Kidney capillary endothelial cell (primary cell): ENCODE data around the gene CT45A1.
"Not testable (repeated sequence)": the region's sequence is repeated elsewhere in the genome, so short reads cannot be mapped to it uniquely, and the experiment has no call there.

Experiments used
- DNase-seq: peaks from one replicate; pipeline ENCODE4 v3.0.0-alpha.2; 2018; ENCODE audit warnings: low spot score

Gene CT45A1

GRCh38 chrX:135713183-135713689 lies at the start of gene CT45A1:
CT45A1 (plus strand) TSS chrX:135713639; CDS start chrX:135718941, 5,302 bp downstream.
- not testable (repeated sequence) for DNase-seq

GRCh38 chrX:135672979-135673378 lies 40.5 kb upstream of the CT45A1 start:
- not testable (repeated sequence) for DNase-seq

GRCh38 chrX:135688137-135688536 lies 25.3 kb upstream of the CT45A1 start:
- no peak for DNase-seq

GRCh38 chrX:135695471-135695870 lies 18.0 kb upstream of the CT45A1 start:
- DNase-seq = no peak

- no peak for DNase-seq
Observed at GRCh38 chrX:135697601-135698000, 15.8 kb upstream of the CT45A1 start.

- no peak for DNase-seq
Observed at GRCh38 chrX:135698924-135699323, 14.5 kb upstream of the CT45A1 start.

GRCh38 chrX:135707880-135708279 lies 5.6 kb upstream of the CT45A1 start:
- no peak for DNase-seq

- DNase-seq = no peak
Observed at GRCh38 chrX:135713795-135714194, 356 bp downstream of the CT45A1 start.

GRCh38 chrX:135734666-135735065 lies 21.2 kb downstream of the CT45A1 start:
- not testable (repeated sequence) for DNase-seq

GRCh38 chrX:135737366-135738071 lies 24.1 kb downstream of the CT45A1 start:
- DNase-seq = no peak

GRCh38 chrX:135740681-135741149 lies 27.3 kb downstream of the CT45A1 start:
- DNase-seq = no peak

- no peak for DNase-seq
Observed at GRCh38 chrX:135741192-135741715, 27.8 kb downstream of the CT45A1 start.

GRCh38 chrX:135744739-135745138 lies 31.3 kb downstream of the CT45A1 start:
- not testable (repeated sequence) for DNase-seq

GRCh38 chrX:135768091-135768490 lies 54.7 kb downstream of the CT45A1 start, which contains the start of gene CT45A3:
CT45A3 (minus strand) TSS chrX:135768191; CDS start chrX:135764444, 3,747 bp downstream.
- DNase-seq = not testable (repeated sequence)
